Neural cell (in vitro differentiated cells): Measurements from ENCODE around the gene UPF3A. TPM values are rescaled to one million over a fixed set of nuclear protein-coding genes. Genes with fewer than 3 reads are reported as not detected.

ENCODE experiments used
- H2AFZ ChIP-seq: fragments of 200-600, 300-800 bp; sonication (generic), shearing (Covaris generic); 2 replicates; pipeline ENCODE4 v1.6.0; 2014; ENCODE audit warnings: low read depth, mild to moderate bottlenecking, antibody characterized with exemption, low read length, moderate library complexity
- H3F3A ChIP-seq: fragments of 200-600 bp; shearing (Covaris generic); 2 replicates; pipeline ENCODE4 v1.6.1; 2016; ENCODE audit warnings: mild to moderate bottlenecking, moderate library complexity, mixed read lengths, antibody characterized with exemption, low read length; ENCODE audit not compliant: insufficient read depth, poor library complexity, severe bottlenecking
- H3K27ac ChIP-seq: fragments of 200-600, 300-800 bp; sonication (generic), shearing (Covaris generic); 2 replicates; pipeline ENCODE4 v1.5.1; 2014; ENCODE audit warnings: mild to moderate bottlenecking, low read length, moderate library complexity
- H3K27me3 ChIP-seq: fragments of 300-800, 200-600 bp; sonication (generic), shearing (Covaris generic); 2 replicates; pipeline ENCODE4 v1.6.0; 2014; ENCODE audit warnings: mild to moderate bottlenecking, low read depth, low read length, moderate library complexity; ENCODE audit not compliant: insufficient read depth
- H3K36me3 ChIP-seq: fragments of 300-800, 200-600 bp; sonication (generic), shearing (Covaris generic); 2 replicates; pipeline ENCODE4 v1.5.1; 2014; ENCODE audit warnings: mild to moderate bottlenecking, antibody characterized with exemption, low read length, moderate library complexity; ENCODE audit not compliant: insufficient read depth
- H3K4me2 ChIP-seq: fragments of 300-800, 200-600 bp; sonication (generic), shearing (Covaris generic); 2 replicates; pipeline ENCODE4 v1.6.0; 2014; ENCODE audit warnings: mild to moderate bottlenecking, low read length
- H3K4me3 ChIP-seq: fragments of 300-800, 200-600 bp; sonication (generic), shearing (Covaris generic); 2 replicates; pipeline ENCODE4 v1.5.1; 2014; ENCODE audit warnings: mild to moderate bottlenecking, low read length, moderate library complexity
- H3K79me2 ChIP-seq: fragments of 200-600 bp; shearing (Covaris generic); replicated peaks from 2 replicates; pipeline ENCODE4 v1.6.0; 2014; ENCODE audit warnings: mild to moderate bottlenecking, low read length, moderate library complexity; ENCODE audit not compliant: insufficient read depth
- H3K9ac ChIP-seq: fragments of 300-800, 200-600 bp; sonication (generic), shearing (Covaris generic); 2 replicates; pipeline ENCODE4 v1.6.1; 2016; ENCODE audit warnings: mild to moderate bottlenecking, low read length, mixed read lengths
- H3K9me2 ChIP-seq: fragments of 200-600 bp; shearing (Covaris generic); 2 replicates; pipeline ENCODE4 v1.6.1; 2016; ENCODE audit warnings: mild to moderate bottlenecking, low read length, mixed read lengths; ENCODE audit not compliant: insufficient read depth
- H3K9me3 ChIP-seq: fragments of 200-600, 300-800 bp; sonication (generic), shearing (Covaris generic); 2 replicates; pipeline ENCODE4 v1.6.1; 2016; ENCODE audit warnings: mild to moderate bottlenecking, mixed run types, low read length, moderate library complexity, mixed read lengths
- H4K20me1 ChIP-seq: fragments of 200-600 bp; shearing (Covaris generic); 2 replicates; pipeline ENCODE4 v1.6.1; 2016; ENCODE audit warnings: mild to moderate bottlenecking, mixed run types; ENCODE audit not compliant: insufficient read depth
- EP300 ChIP-seq: fragments of 450-650 bp; conservative IDR thresholded peaks from 2 replicates; pipeline ENCODE4 v1.6.1; 2014; ENCODE audit warnings: antibody characterized with exemption, mild to moderate bottlenecking, moderate library complexity; ENCODE audit not compliant: poor library complexity, severe bottlenecking
- EZH2 ChIP-seq: fragments of 200-600, 300-800 bp; shearing (Covaris generic), sonication (generic); IDR thresholded peaks from 2 replicates; pipeline ENCODE4 v1.6.1; 2014; ENCODE audit warnings: antibody characterized with exemption, low read length, borderline replicate concordance, mild to moderate bottlenecking; ENCODE audit not compliant: insufficient read depth, poor library complexity, severe bottlenecking
- MXI1 ChIP-seq: fragments of 450-650 bp; conservative IDR thresholded peaks from 2 replicates; pipeline ENCODE4 v1.6.1; 2014; ENCODE audit warnings: antibody characterized with exemption, mild to moderate bottlenecking; ENCODE audit not compliant: poor library complexity, severe bottlenecking
- RAD21 ChIP-seq: fragments of 450-650 bp; conservative IDR thresholded peaks from 2 replicates; pipeline ENCODE4 v1.6.1; 2014; ENCODE audit warnings: antibody characterized with exemption, mild to moderate bottlenecking, moderate library complexity
- SMC3 ChIP-seq: fragments of 450-650 bp; conservative IDR thresholded peaks from 2 replicates; pipeline ENCODE4 v1.6.1; 2014; ENCODE audit warnings: antibody characterized with exemption, mild to moderate bottlenecking, moderate library complexity; ENCODE audit not compliant: poor library complexity
- TAF1 ChIP-seq: IDR thresholded peaks from 2 replicates; pipeline ENCODE4 v1.6.1; 2012; ENCODE audit warnings: low read depth
- polyA plus RNA-seq: library from polyadenylated mRNA; depleted of rRNA; stranded (reverse); fragments of >200 nt; gene quantifications from 2 replicates; pipeline ENCODE4 v1.2.3, GENCODE V29; 2014
- TF ChIP-seq, protein P1 (sequence below): IDR thresholded peaks from 2 replicates; pipeline ENCODE4 v1.6.1; 2012; ENCODE audit warnings: borderline replicate concordance
- TF ChIP-seq, protein P2 (sequence below): fragments of 450-650 bp; IDR thresholded peaks from 2 replicates; pipeline ENCODE4 v1.5.1; 2014; ENCODE audit warnings: antibody characterized with exemption, mild to moderate bottlenecking, moderate library complexity; ENCODE audit not compliant: poor library complexity, severe bottlenecking

Gene UPF3A
- polyA plus RNA-seq, 1 donor from 2014 or later, result 277 TPM

- H3F3A ChIP-seq, result peaks cover 10% of the 10 kb centered on the region
- H3K9ac ChIP-seq, result peak overlapping the region; percentile 91
- peak overlapping the region; percentile 95 for H3K4me3 ChIP-seq
- H3K4me2 ChIP-seq, result peak overlapping the region; percentile 87
- H2AFZ ChIP-seq, result peak overlapping the region; percentile 61
- no peaks in the 10 kb centered on the region for H3K27me3 ChIP-seq
- H3K79me2 ChIP-seq, result peaks cover 25% of the 10 kb centered on the region
- H3K9me3 ChIP-seq, result no peaks in the 10 kb centered on the region
- no peaks in the 10 kb centered on the region for H3K36me3 ChIP-seq
- no peaks in the 10 kb centered on the region for H4K20me1 ChIP-seq
- TF ChIP-seq, protein P1, sequence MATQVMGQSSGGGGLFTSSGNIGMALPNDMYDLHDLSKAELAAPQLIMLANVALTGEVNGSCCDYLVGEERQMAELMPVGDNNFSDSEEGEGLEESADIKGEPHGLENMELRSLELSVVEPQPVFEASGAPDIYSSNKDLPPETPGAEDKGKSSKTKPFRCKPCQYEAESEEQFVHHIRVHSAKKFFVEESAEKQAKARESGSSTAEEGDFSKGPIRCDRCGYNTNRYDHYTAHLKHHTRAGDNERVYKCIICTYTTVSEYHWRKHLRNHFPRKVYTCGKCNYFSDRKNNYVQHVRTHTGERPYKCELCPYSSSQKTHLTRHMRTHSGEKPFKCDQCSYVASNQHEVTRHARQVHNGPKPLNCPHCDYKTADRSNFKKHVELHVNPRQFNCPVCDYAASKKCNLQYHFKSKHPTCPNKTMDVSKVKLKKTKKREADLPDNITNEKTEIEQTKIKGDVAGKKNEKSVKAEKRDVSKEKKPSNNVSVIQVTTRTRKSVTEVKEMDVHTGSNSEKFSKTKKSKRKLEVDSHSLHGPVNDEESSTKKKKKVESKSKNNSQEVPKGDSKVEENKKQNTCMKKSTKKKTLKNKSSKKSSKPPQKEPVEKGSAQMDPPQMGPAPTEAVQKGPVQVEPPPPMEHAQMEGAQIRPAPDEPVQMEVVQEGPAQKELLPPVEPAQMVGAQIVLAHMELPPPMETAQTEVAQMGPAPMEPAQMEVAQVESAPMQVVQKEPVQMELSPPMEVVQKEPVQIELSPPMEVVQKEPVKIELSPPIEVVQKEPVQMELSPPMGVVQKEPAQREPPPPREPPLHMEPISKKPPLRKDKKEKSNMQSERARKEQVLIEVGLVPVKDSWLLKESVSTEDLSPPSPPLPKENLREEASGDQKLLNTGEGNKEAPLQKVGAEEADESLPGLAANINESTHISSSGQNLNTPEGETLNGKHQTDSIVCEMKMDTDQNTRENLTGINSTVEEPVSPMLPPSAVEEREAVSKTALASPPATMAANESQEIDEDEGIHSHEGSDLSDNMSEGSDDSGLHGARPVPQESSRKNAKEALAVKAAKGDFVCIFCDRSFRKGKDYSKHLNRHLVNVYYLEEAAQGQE, result no peak
- TF ChIP-seq EZH2 (no peak), MXI1 (peak; percentile 79), TAF1 (no peak), SMC3 (peak; percentile 29)
- TF ChIP-seq, protein P2, sequence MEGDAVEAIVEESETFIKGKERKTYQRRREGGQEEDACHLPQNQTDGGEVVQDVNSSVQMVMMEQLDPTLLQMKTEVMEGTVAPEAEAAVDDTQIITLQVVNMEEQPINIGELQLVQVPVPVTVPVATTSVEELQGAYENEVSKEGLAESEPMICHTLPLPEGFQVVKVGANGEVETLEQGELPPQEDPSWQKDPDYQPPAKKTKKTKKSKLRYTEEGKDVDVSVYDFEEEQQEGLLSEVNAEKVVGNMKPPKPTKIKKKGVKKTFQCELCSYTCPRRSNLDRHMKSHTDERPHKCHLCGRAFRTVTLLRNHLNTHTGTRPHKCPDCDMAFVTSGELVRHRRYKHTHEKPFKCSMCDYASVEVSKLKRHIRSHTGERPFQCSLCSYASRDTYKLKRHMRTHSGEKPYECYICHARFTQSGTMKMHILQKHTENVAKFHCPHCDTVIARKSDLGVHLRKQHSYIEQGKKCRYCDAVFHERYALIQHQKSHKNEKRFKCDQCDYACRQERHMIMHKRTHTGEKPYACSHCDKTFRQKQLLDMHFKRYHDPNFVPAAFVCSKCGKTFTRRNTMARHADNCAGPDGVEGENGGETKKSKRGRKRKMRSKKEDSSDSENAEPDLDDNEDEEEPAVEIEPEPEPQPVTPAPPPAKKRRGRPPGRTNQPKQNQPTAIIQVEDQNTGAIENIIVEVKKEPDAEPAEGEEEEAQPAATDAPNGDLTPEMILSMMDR, result no peak
- no peaks in the 10 kb centered on the region for H3K9me2 ChIP-seq
- peak overlapping the region; percentile 97 for H3K27ac ChIP-seq
Measured at GRCh38 chr13:114282041-114282670, 755 bp downstream of the UPF3A start.

- Histone ChIP-seq H4K20me1 (no peaks in the 10 kb centered on the region), H3K27ac (no peak overlapping the region), H2AFZ (no peak overlapping the region), H3F3A (peaks cover 10% of the 10 kb centered on the region), H3K79me2 (peaks cover 25% of the 10 kb centered on the region), H3K4me2 (no peak overlapping the region), H3K9me2 (no peaks in the 10 kb centered on the region), H3K9ac (no peak overlapping the region), H3K36me3 (no peaks in the 10 kb centered on the region), H3K4me3 (peak overlapping the region; percentile 95), H3K9me3 (no peaks in the 10 kb centered on the region), H3K27me3 (no peaks in the 10 kb centered on the region)
- TF ChIP-seq TAF1 (no peak), EP300 (no peak), SMC3 (no peak), RAD21 (no peak)
- TF ChIP-seq, protein P2, result no peak
- TF ChIP-seq, protein P1, result no peak
Measured at GRCh38 chr13:114283576-114283975, 2.2 kb downstream of the UPF3A start.
